WTC11 (cell line): ENCODE data around the gene CRLF1. TPM values are rescaled to one million over a fixed set of nuclear protein-coding genes. Genes with fewer than 3 reads are reported as not detected.

Experiments used
- ARID4B ChIP-seq: sonication (generic); formaldehyde crosslinking; IDR thresholded peaks from 2 replicates; pipeline ENCODE4 v1.8.0; 2023; ENCODE audit warnings: missing genetic modification reagents, mild to moderate bottlenecking, borderline replicate concordance
- CREM ChIP-seq: sonication (generic); formaldehyde crosslinking; IDR thresholded peaks from 2 replicates; pipeline ENCODE4 v1.8.1; 2022; ENCODE audit warnings: mild to moderate bottlenecking, missing genetic modification reagents, moderate library complexity
- CTCF ChIP-seq: fragments of 200-600 bp; IDR thresholded peaks from 2 replicates; pipeline ENCODE4 v1.8.0; 2022; ENCODE audit warnings: antibody characterized with exemption
- E2F4 ChIP-seq: sonication (generic); formaldehyde crosslinking; IDR thresholded peaks from 2 replicates; pipeline ENCODE4 v1.8.1; 2022; ENCODE audit warnings: low read depth, mild to moderate bottlenecking, moderate library complexity, missing genetic modification reagents, borderline replicate concordance
- E2F5 ChIP-seq: sonication (generic); formaldehyde crosslinking; IDR thresholded peaks from 2 replicates; pipeline ENCODE4 v1.8.1; 2022; ENCODE audit warnings: mild to moderate bottlenecking, moderate library complexity, missing genetic modification reagents
- ELF4 ChIP-seq: sonication (generic); formaldehyde crosslinking; IDR thresholded peaks from 2 replicates; pipeline ENCODE4 v1.8.1; 2022; ENCODE audit warnings: low read depth, mild to moderate bottlenecking, moderate library complexity, missing genetic modification reagents
- FOXP4 ChIP-seq: sonication (generic); formaldehyde crosslinking; IDR thresholded peaks from 2 replicates; pipeline ENCODE4 v1.8.0; 2022; ENCODE audit warnings: mild to moderate bottlenecking, missing genetic modification reagents
- GRHL2 ChIP-seq: fragments of 250-450 bp; sonication (Bioruptor Pico); IDR thresholded peaks from 2 replicates; pipeline ENCODE4 v1.8.0; 2022; ENCODE audit warnings: mild to moderate bottlenecking, moderate library complexity; ENCODE audit not compliant: insufficient replicate concordance, severe bottlenecking
- HMGXB4 ChIP-seq: sonication (generic); formaldehyde crosslinking; IDR thresholded peaks from 2 replicates; pipeline ENCODE4 v1.8.1; 2023; ENCODE audit warnings: mild to moderate bottlenecking, moderate library complexity, missing genetic modification reagents
- NR2C2 ChIP-seq: sonication (generic); formaldehyde crosslinking; IDR thresholded peaks from 2 replicates; pipeline ENCODE4 v1.8.0; 2022; ENCODE audit warnings: mild to moderate bottlenecking, missing genetic modification reagents
- NR3C1 ChIP-seq: sonication (generic); formaldehyde crosslinking; conservative IDR thresholded peaks from 2 replicates; pipeline ENCODE4 v1.8.1; 2023; ENCODE audit warnings: low read depth, mild to moderate bottlenecking, missing genetic modification reagents
- OVOL2 ChIP-seq: fragments of 250-450 bp; sonication (Bioruptor Pico); IDR thresholded peaks from 2 replicates; pipeline ENCODE4 v1.9.0; 2021; ENCODE audit warnings: mild to moderate bottlenecking, borderline replicate concordance
- ZNF121 ChIP-seq: sonication (generic); formaldehyde crosslinking; IDR thresholded peaks from 2 replicates; pipeline ENCODE4 v1.8.0; 2023; ENCODE audit warnings: missing genetic modification reagents
- ZNF425 ChIP-seq: fragments of 250-450 bp; sonication (Bioruptor Pico); conservative IDR thresholded peaks from 2 replicates; pipeline ENCODE4 v1.9.0; 2021; ENCODE audit warnings: mild to moderate bottlenecking
- ZNF671 ChIP-seq: fragments of 250-450 bp; sonication (Bioruptor Pico); IDR thresholded peaks from 2 replicates; pipeline ENCODE4 v1.8.0; 2021; ENCODE audit warnings: mild to moderate bottlenecking
- total RNA-seq: library from RNA; stranded (reverse); gene quantifications from 3 replicates; pipeline ENCODE4 v1.2.3, GENCODE V29; 2021

Gene CRLF1
- total RNA-seq, 1 experiment from 2014 or later, result 36.4 TPM

- TF ChIP-seq NR3C1 (CRISPR knock-in tag), result no peak
- no peak for TF ChIP-seq ZNF425 (CRISPR knock-in tag)
- TF ChIP-seq CTCF, result no peak
- TF ChIP-seq ELF4 (CRISPR knock-in tag), result no peak
- peak; percentile 83 for TF ChIP-seq ARID4B
- no peak for TF ChIP-seq ZNF121 (CRISPR knock-in tag)
- peak; percentile 58; the same call in 1 of the 2 replicates for TF ChIP-seq NR2C2
- no peak for TF ChIP-seq HMGXB4
- TF ChIP-seq E2F5 (CRISPR knock-in tag), result no peak
- no peak for TF ChIP-seq GRHL2 (CRISPR knock-in tag)
- no peak for TF ChIP-seq CREM (CRISPR knock-in tag)
- TF ChIP-seq ZNF671 (CRISPR knock-in tag), result peak; percentile 9; the same call in 1 of the 2 replicates
- peak; percentile 59 for TF ChIP-seq E2F4 (CRISPR knock-in tag)
- peak; percentile 83; the same call in 1 of the 2 replicates for TF ChIP-seq FOXP4 (CRISPR knock-in tag)
- no peak for TF ChIP-seq OVOL2
Measured at GRCh38 chr19:18589380-18590272, 17.0 kb downstream of the CRLF1 start (continued).
